ENCODE results near the gene PARD3B.

Gene PARD3B

GRCh38 chr2:204989877-204990276 is 444.6 kb downstream of the PARD3B start:
- no peaks in the 10 kb centered on the region for H3K27me3 ChIP-seq (ENCODE audit: low read depth)
- H3K9me3 ChIP-seq: no peaks in the 10 kb centered on the region
- in situ Hi-C loops (cut with MboI; ENCODE audit: low sequenced_read_pairs): no loop called here
- no peaks in the 10 kb centered on the region; the same call in 1 of the 2 replicates for H3K4me1 ChIP-seq
- no peaks in the 10 kb centered on the region for H3K36me3 ChIP-seq (replicated peaks)
- DNase-seq (ENCODE audit: low spot score in 2 of 2): no peak
- no peak overlapping the region for H3K4me3 ChIP-seq

- H3K27me3 ChIP-seq (ENCODE audit: low read depth): no peaks in the 10 kb centered on the region
- no peaks in the 10 kb centered on the region for H3K9me3 ChIP-seq
- no peaks in the 10 kb centered on the region for H3K36me3 ChIP-seq (replicated peaks)
- in situ Hi-C loops (cut with MboI; ENCODE audit: low sequenced_read_pairs): no loop called here
- H3K4me3 ChIP-seq: no peak overlapping the region
- no peak for DNase-seq (ENCODE audit: low spot score in 2 of 2)
- H3K4me1 ChIP-seq: no peaks in the 10 kb centered on the region
Measured at GRCh38 chr2:205001300-205001966, 456.2 kb downstream of the PARD3B start.

GRCh38 chr2:205002390-205002789 is 457.1 kb downstream of the PARD3B start:
- Histone ChIP-seq H3K27me3 (ENCODE audit: low read depth) (no peaks in the 10 kb centered on the region), H3K9me3 (no peaks in the 10 kb centered on the region), H3K36me3 (replicated peaks) (no peaks in the 10 kb centered on the region), H3K4me1 (no peaks in the 10 kb centered on the region), H3K4me3 (no peak overlapping the region)
- no peak for DNase-seq (ENCODE audit: low spot score in 2 of 2)
- in situ Hi-C loops (cut with MboI; ENCODE audit: low sequenced_read_pairs): no loop called here

GRCh38 chr2:205003288-205003687 is 458.0 kb downstream of the PARD3B start:
- Histone ChIP-seq H3K36me3 (replicated peaks) (no peaks in the 10 kb centered on the region), H3K9me3 (no peaks in the 10 kb centered on the region), H3K27me3 (ENCODE audit: low read depth) (no peaks in the 10 kb centered on the region), H3K4me1 (no peaks in the 10 kb centered on the region), H3K4me3 (no peak overlapping the region)
- no peak for DNase-seq (ENCODE audit: low spot score in 2 of 2)
- in situ Hi-C loops (cut with MboI; ENCODE audit: low sequenced_read_pairs): no loop called here

GRCh38 chr2:205010196-205010595 is 464.9 kb downstream of the PARD3B start:
- H3K9me3 ChIP-seq: no peaks in the 10 kb centered on the region
- no peaks in the 10 kb centered on the region for H3K36me3 ChIP-seq (replicated peaks)
- no peaks in the 10 kb centered on the region for H3K4me1 ChIP-seq
- DNase-seq (ENCODE audit: low spot score in 2 of 2): no peak
- no peaks in the 10 kb centered on the region for H3K27me3 ChIP-seq (ENCODE audit: low read depth)
- in situ Hi-C loops (cut with MboI; ENCODE audit: low sequenced_read_pairs): no loop called here
- no peak overlapping the region for H3K4me3 ChIP-seq

- Histone ChIP-seq H3K9me3 (no peaks in the 10 kb centered on the region), H3K27me3 (ENCODE audit: low read depth) (no peaks in the 10 kb centered on the region), H3K4me3 (no peak overlapping the region), H3K36me3 (replicated peaks) (no peaks in the 10 kb centered on the region), H3K4me1 (no peaks in the 10 kb centered on the region)
- DNase-seq (ENCODE audit: low spot score in 2 of 2): no peak
- in situ Hi-C loops (cut with MboI; ENCODE audit: low sequenced_read_pairs): no loop called here
Measured at GRCh38 chr2:205011031-205011430, 465.8 kb downstream of the PARD3B start.

- no peaks in the 10 kb centered on the region for H3K4me1 ChIP-seq
- no peaks in the 10 kb centered on the region for H3K27me3 ChIP-seq (ENCODE audit: low read depth)
- no peak for DNase-seq (ENCODE audit: low spot score in 2 of 2)
- no peaks in the 10 kb centered on the region for H3K36me3 ChIP-seq (replicated peaks)
- in situ Hi-C loops (cut with MboI; ENCODE audit: low sequenced_read_pairs): no loop called here
- no peaks in the 10 kb centered on the region for H3K9me3 ChIP-seq
- H3K4me3 ChIP-seq: no peak overlapping the region
Measured at GRCh38 chr2:205012961-205013360, 467.7 kb downstream of the PARD3B start.

GRCh38 chr2:205013586-205013985 is 468.3 kb downstream of the PARD3B start:
- no peaks in the 10 kb centered on the region for H3K27me3 ChIP-seq (ENCODE audit: low read depth)
- DNase-seq (ENCODE audit: low spot score in 2 of 2): no peak
- H3K4me1 ChIP-seq: no peaks in the 10 kb centered on the region
- in situ Hi-C loops (cut with MboI; ENCODE audit: low sequenced_read_pairs): no loop called here
- H3K36me3 ChIP-seq (replicated peaks): no peaks in the 10 kb centered on the region
- no peaks in the 10 kb centered on the region for H3K9me3 ChIP-seq
- H3K4me3 ChIP-seq: no peak overlapping the region

GRCh38 chr2:205014201-205014600 is 468.9 kb downstream of the PARD3B start:
- in situ Hi-C loops (cut with MboI; ENCODE audit: low sequenced_read_pairs): no loop called here
- H3K36me3 ChIP-seq (replicated peaks): no peaks in the 10 kb centered on the region
- DNase-seq (ENCODE audit: low spot score in 2 of 2): no peak
- H3K27me3 ChIP-seq (ENCODE audit: low read depth): no peaks in the 10 kb centered on the region
- H3K9me3 ChIP-seq: no peaks in the 10 kb centered on the region
- no peak overlapping the region for H3K4me3 ChIP-seq
- H3K4me1 ChIP-seq: no peaks in the 10 kb centered on the region

GRCh38 chr2:205017381-205017780 is 472.1 kb downstream of the PARD3B start:
- Histone ChIP-seq H3K4me1 (no peaks in the 10 kb centered on the region), H3K4me3 (no peak overlapping the region), H3K27me3 (ENCODE audit: low read depth) (no peaks in the 10 kb centered on the region), H3K9me3 (no peaks in the 10 kb centered on the region), H3K36me3 (replicated peaks) (no peaks in the 10 kb centered on the region)
- in situ Hi-C loops (cut with MboI; ENCODE audit: low sequenced_read_pairs): no loop called here
- no peak for DNase-seq (ENCODE audit: low spot score in 2 of 2)

GRCh38 chr2:205017912-205018311 is 472.6 kb downstream of the PARD3B start:
- Histone ChIP-seq H3K9me3 (no peaks in the 10 kb centered on the region), H3K36me3 (replicated peaks) (no peaks in the 10 kb centered on the region), H3K27me3 (ENCODE audit: low read depth) (no peaks in the 10 kb centered on the region), H3K4me1 (no peaks in the 10 kb centered on the region), H3K4me3 (no peak overlapping the region)
- DNase-seq (ENCODE audit: low spot score in 2 of 2): no peak
- in situ Hi-C loops (cut with MboI; ENCODE audit: low sequenced_read_pairs): no loop called here

- H3K4me3 ChIP-seq: no peak overlapping the region
- H3K36me3 ChIP-seq (replicated peaks): no peaks in the 10 kb centered on the region
- no peaks in the 10 kb centered on the region for H3K9me3 ChIP-seq
- H3K27me3 ChIP-seq (ENCODE audit: low read depth): no peaks in the 10 kb centered on the region
- no peak for DNase-seq (ENCODE audit: low spot score in 2 of 2)
- H3K4me1 ChIP-seq: peaks cover 4% of the 10 kb centered on the region; the same call in 1 of the 2 replicates
- in situ Hi-C loops (cut with MboI; ENCODE audit: low sequenced_read_pairs): no loop called here
Measured at GRCh38 chr2:205020673-205021072, 475.4 kb downstream of the PARD3B start.

GRCh38 chr2:205022841-205023240 is 477.6 kb downstream of the PARD3B start:
- no peaks in the 10 kb centered on the region for H3K9me3 ChIP-seq
- peaks cover 4% of the 10 kb centered on the region; the same call in 1 of the 2 replicates for H3K4me1 ChIP-seq
- H3K4me3 ChIP-seq: no peak overlapping the region
- no peaks in the 10 kb centered on the region for H3K27me3 ChIP-seq (ENCODE audit: low read depth)
- in situ Hi-C loops (cut with MboI; ENCODE audit: low sequenced_read_pairs): no loop called here
- H3K36me3 ChIP-seq (replicated peaks): no peaks in the 10 kb centered on the region
- no peak for DNase-seq (ENCODE audit: low spot score in 2 of 2)

- DNase-seq (ENCODE audit: low spot score in 2 of 2): no peak
- Histone ChIP-seq H3K4me3 (no peak overlapping the region), H3K4me1 (peaks cover 4% of the 10 kb centered on the region; the same call in 1 of the 2 replicates), H3K9me3 (no peaks in the 10 kb centered on the region), H3K27me3 (ENCODE audit: low read depth) (no peaks in the 10 kb centered on the region), H3K36me3 (replicated peaks) (no peaks in the 10 kb centered on the region)
- in situ Hi-C loops (cut with MboI; ENCODE audit: low sequenced_read_pairs): no loop called here
Measured at GRCh38 chr2:205024822-205025518, 479.7 kb downstream of the PARD3B start.

Measured in HAP-1 (cell line).